Muscle of leg (tissue), 16 donors: Measurements from ENCODE around the gene FAM151A. TPM values are rescaled to one million over a fixed set of nuclear protein-coding genes. Genes with fewer than 3 reads are reported as not detected.

Experiments used
- DNase-seq: peaks from one replicate; pipeline ENCODE4 v3.0.0; 2013
- H3K27ac ChIP-seq: one replicate; pipeline ENCODE4 v1.5.1; 2013; ENCODE audit warnings: mild to moderate bottlenecking, low read length, control low read depth
- H3K27me3 ChIP-seq: one replicate; pipeline ENCODE4 v1.6.1; 2013; ENCODE audit warnings: low read length; ENCODE audit not compliant: control insufficient read depth, insufficient read depth
- H3K36me3 ChIP-seq: one replicate; pipeline ENCODE4 v1.6.1; 2013; ENCODE audit warnings: low read length; ENCODE audit not compliant: control insufficient read depth, insufficient read depth
- H3K4me1 ChIP-seq: one replicate; pipeline ENCODE4 v1.6.1; 2013; ENCODE audit warnings: low read length; ENCODE audit not compliant: control insufficient read depth, insufficient read depth
- H3K4me3 ChIP-seq: one replicate; pipeline ENCODE4 v1.5.1; 2013; ENCODE audit warnings: low read length, control low read depth
- H3K9me3 ChIP-seq: replicated peaks from 2 replicates; pipeline ENCODE4 v1.6.1; 2013; ENCODE audit warnings: low read depth, low read length; ENCODE audit not compliant: control insufficient read depth
- WGBS: methylation state at CpG from one replicate; pipeline ENCODE4 v1.1.5; 2013; ENCODE audit warnings: missing lambda C conversion rate; ENCODE audit not compliant: insufficient coverage; 5-methylcytosine and 5-hydroxymethylcytosine counted together
- long read RNA-seq, 11 donors: transcript quantifications; one replicate each; lab custom pipeline, GENCODE V29; 2026
- polyA plus RNA-seq, 8 donors: library from polyadenylated mRNA; unstranded; fragments of 120-200 nt; gene quantifications; one replicate each; pipeline versions ENCODE4 v1.2.1 to v1.2.3, GENCODE V29; 2013; ENCODE audit warnings: inconsistent platforms in 1 of 8, low replicate concordance in 1 of 8; ENCODE audit not compliant: insufficient read length in 8 of 8, insufficient read depth in 1 of 8
- total RNA-seq: library from RNA; stranded (reverse); fragments of 120-200 nt; gene quantifications from one replicate; pipeline ENCODE4 v1.2.4, GENCODE V29; 2013

FAM151A gene
- total RNA-seq, result not detected
- 1 to 10 TPM in 1 of 8 donors, under 1 TPM in 7; 0.20 to 1.3 (median 0.47) TPM for polyA plus RNA-seq
- long read RNA-seq, donor 1, result 0 reads
- long read RNA-seq, donor 2, result 0 reads
- long read RNA-seq, donor 3, result 0 reads
- long read RNA-seq, donor 4, result 0 reads
- long read RNA-seq, donor 5, result 0 reads
- long read RNA-seq, donor 6, result 0 reads
- long read RNA-seq, donor 7, result 0 reads
- long read RNA-seq, donor 8, result 0 reads
- long read RNA-seq, donor 9, result 0 reads
- long read RNA-seq, donor 10, result 0 reads
- long read RNA-seq, donor 11, result 0 reads

- Histone ChIP-seq H3K4me3 (no peak within 1 kb of the TSS), H3K4me1 (no peaks in the 10 kb centered on the region), H3K9me3 (no peaks in the 10 kb centered on the region), H3K27ac (no peak within 1 kb of the TSS), H3K27me3 (no peaks in the 10 kb centered on the region), H3K36me3 (no peaks in the 10 kb centered on the region)
- DNase-seq, result no peak
- WGBS, result 48% methylated on average over 11 of the region's 18 CpGs
These were observed at the start of gene FAM151A for GRCh38 chr1:54623216-54624007. Gene FAM151A (minus strand): TSS chr1:54623525. CDS start chr1:54623395, 130 bp downstream.

DNA sequence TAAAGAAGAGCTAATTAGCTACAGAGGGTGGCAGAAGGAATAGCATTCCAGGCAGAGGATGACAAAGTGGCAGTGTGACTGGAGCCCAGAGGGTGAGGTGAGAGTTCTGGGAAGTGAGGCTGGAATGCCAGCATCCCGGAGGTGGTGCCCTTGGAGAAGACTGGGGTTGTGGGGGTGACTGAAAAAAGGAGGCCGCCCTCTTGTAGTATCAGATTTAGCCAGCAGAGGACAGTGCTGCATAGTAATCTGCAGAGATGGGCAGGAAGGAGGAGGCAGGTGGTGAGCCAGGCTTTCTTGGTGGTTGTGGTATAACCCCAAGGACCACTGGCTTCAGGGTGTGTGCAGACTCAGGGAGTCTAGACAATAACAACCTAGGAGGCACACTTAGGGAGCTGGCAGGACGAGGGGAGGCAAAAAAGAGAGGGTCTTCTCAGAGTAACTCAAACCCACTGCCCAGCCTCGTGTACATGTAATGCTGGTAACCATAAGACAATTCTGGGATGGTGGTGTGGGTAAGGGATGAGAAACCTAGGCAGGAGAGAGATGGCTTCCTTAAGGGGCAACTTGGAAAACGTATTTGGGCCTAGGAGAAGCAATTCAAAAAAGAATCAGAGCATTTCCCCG, 48.8 kb upstream of the FAM151A start:
- WGBS, result 29% methylated on average over 3 of the region's 6 CpGs
- DNase-seq, result peak; percentile 10
- H3K4me1 ChIP-seq, result no peaks in the 10 kb centered on the region
- H3K27ac ChIP-seq, result no peak overlapping the region
- no peaks in the 10 kb centered on the region for H3K9me3 ChIP-seq
- peaks cover 3% of the 10 kb centered on the region for H3K36me3 ChIP-seq
- no peak overlapping the region for H3K4me3 ChIP-seq
- H3K27me3 ChIP-seq, result no peaks in the 10 kb centered on the region

GRCh38 chr1:54668567-54668966, 45.2 kb upstream of the FAM151A start:
- Histone ChIP-seq H3K4me1 (no peaks in the 10 kb centered on the region), H3K4me3 (no peak overlapping the region), H3K9me3 (no peaks in the 10 kb centered on the region), H3K27me3 (no peaks in the 10 kb centered on the region), H3K36me3 (no peaks in the 10 kb centered on the region), H3K27ac (no peak overlapping the region)
- no peak for DNase-seq
- 94% methylated on average over 2 of the region's 2 CpGs for WGBS

DNA sequence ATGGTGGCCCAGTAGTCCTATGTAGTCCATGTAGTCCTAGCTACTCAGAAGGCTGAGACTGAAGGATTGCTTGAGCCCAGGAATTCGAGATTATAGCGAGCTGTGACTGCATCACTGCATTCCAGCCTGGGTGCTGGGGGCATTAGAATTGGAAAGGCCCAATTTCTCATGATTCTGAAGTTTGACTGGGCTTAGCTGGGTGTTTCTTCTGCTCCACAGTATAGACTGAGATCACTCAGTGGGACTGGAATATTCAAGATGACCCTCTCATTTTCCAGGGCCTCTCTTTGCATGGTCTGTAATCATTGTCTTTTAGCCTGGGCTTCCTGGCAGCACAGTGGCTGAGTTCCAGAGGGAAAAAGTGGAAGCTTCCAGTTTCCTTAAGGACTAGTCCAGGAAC, 44.5 kb upstream of the FAM151A start:
- Histone ChIP-seq H3K27me3 (no peaks in the 10 kb centered on the region), H3K4me1 (no peaks in the 10 kb centered on the region), H3K27ac (no peak overlapping the region), H3K36me3 (no peaks in the 10 kb centered on the region), H3K4me3 (no peak overlapping the region), H3K9me3 (no peaks in the 10 kb centered on the region)
- no peak for DNase-seq
- 70% methylated on average over 2 of the region's 2 CpGs for WGBS

- Histone ChIP-seq H3K4me3 (no peak overlapping the region), H3K4me1 (no peaks in the 10 kb centered on the region), H3K9me3 (no peaks in the 10 kb centered on the region), H3K36me3 (no peaks in the 10 kb centered on the region), H3K27me3 (no peaks in the 10 kb centered on the region), H3K27ac (no peak overlapping the region)
- DNase-seq, result no peak
- WGBS, result no CpG with 5 or more reads among the region's 6 CpGs
These were observed 43.0 kb upstream of the FAM151A start for GRCh38 chr1:54666333-54666732.

- H3K36me3 ChIP-seq, result no peaks in the 10 kb centered on the region
These were observed 42.5 kb upstream of the FAM151A start for GRCh38 chr1:54665852-54666251.

DNA sequence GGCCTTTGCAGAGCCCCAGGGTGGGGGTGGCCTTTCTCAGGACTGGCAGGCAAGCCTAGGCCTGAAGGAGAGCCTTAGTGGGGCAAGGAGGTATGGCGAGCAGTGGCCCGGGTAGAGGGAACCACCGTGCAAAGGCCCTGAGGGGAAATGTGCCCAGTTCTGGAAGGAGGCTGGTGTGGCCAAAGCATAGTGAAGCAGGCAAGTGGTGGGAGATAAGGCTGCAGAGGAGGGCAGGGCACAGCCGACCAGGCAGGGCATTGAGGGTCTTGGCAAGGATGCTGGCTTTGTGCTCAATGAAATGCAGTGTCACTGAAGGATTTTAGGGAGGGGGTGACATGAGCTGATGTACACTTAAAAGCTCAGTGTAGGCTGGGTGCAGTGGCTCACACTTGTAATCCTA, 41.0 kb upstream of the FAM151A start:
- Histone ChIP-seq H3K36me3 (no peaks in the 10 kb centered on the region), H3K9me3 (no peaks in the 10 kb centered on the region), H3K27me3 (no peaks in the 10 kb centered on the region), H3K4me1 (no peaks in the 10 kb centered on the region), H3K27ac (no peak overlapping the region), H3K4me3 (no peak overlapping the region)
- no peak for DNase-seq
- WGBS, result 89% methylated on average over 4 of the region's 4 CpGs

More at GRCh38 chr1:54665852-54666251, 42.5 kb upstream of the FAM151A start:
- Histone ChIP-seq H3K4me1 (no peaks in the 10 kb centered on the region), H3K9me3 (no peaks in the 10 kb centered on the region), H3K4me3 (no peak overlapping the region), H3K27ac (no peak overlapping the region), H3K27me3 (no peaks in the 10 kb centered on the region)
- WGBS, result 100% methylated on average over 2 of the region's 5 CpGs
- DNase-seq, result no peak

- Histone ChIP-seq H3K9me3 (no peaks in the 10 kb centered on the region), H3K36me3 (no peaks in the 10 kb centered on the region), H3K4me1 (no peaks in the 10 kb centered on the region), H3K27me3 (no peaks in the 10 kb centered on the region), H3K4me3 (no peak overlapping the region), H3K27ac (no peak overlapping the region)
- DNase-seq, result no peak
- WGBS, result 82% methylated on average over 2 of the region's 4 CpGs
These were observed 40.4 kb upstream of the FAM151A start for GRCh38 chr1:54663725-54664124.

DNA sequence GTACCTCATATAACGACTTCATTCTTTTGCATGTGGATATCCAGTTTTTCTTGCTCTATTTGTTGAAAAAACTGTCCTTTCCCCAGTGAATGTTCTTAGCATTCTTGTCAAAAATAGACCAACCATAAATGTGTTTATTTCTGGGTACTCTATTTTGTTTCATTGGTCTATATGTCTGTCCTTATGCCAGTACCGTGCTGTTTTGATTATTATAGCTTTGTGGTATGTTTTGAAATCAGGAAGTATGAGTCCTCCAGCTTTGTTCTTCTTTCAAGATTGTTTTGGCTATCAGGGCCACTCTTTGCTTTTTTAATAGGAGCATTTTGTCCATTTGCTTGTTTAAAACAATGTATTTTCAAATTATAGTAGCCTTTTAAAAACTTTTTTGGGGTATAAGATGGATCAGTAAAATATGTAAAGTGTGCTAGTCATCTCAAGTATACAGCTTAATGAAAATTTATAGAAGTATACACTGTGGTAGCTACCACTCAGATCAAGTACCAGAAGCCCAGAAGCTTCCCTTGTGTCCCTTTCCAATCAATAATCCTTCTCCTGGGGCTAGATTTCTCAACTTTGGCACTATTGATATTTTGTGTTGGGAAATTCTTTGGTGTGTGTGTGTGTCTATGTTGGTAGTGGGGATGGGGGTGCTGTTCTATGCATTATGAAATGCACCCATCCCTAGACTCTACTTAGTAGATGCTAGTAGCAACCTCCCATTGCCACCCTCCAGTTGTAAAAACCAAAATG, 35.0 kb upstream of the FAM151A start:
- no peak for DNase-seq
- no peaks in the 10 kb centered on the region for H3K36me3 ChIP-seq
- no CpG with 5 or more reads among the region's 2 CpGs for WGBS

GRCh38 chr1:54653036-54653435, 29.7 kb upstream of the FAM151A start:
- Histone ChIP-seq H3K4me3 (no peak overlapping the region), H3K27ac (no peak overlapping the region), H3K4me1 (no peaks in the 10 kb centered on the region), H3K9me3 (peaks cover 3% of the 10 kb centered on the region), H3K36me3 (no peaks in the 10 kb centered on the region), H3K27me3 (no peaks in the 10 kb centered on the region)
- 75% methylated on average over 4 of the region's 4 CpGs for WGBS
- no peak for DNase-seq

More for the DNA sequence above, 35.0 kb upstream of the FAM151A start:
- H3K4me3 ChIP-seq, result no peak overlapping the region
- H3K27me3 ChIP-seq, result no peaks in the 10 kb centered on the region
- H3K4me1 ChIP-seq, result no peaks in the 10 kb centered on the region
- no peak overlapping the region for H3K27ac ChIP-seq
- H3K9me3 ChIP-seq, result peaks cover 8% of the 10 kb centered on the region
